DMS79 (cell line): Measurements from ENCODE around the gene DOCK2.

Experiments
- DNase-seq: peaks from one replicate; lab custom pipeline; 2025; lab: John Stamatoyannopoulos, UW

DOCK2 gene

GRCh38 chr5:169864483-169864882 is 227.4 kb downstream of the DOCK2 start:
- DNase-seq = no peak

- DNase-seq = no peak
Measured at GRCh38 chr5:169867347-169867746, 230.3 kb downstream of the DOCK2 start.

DNA sequence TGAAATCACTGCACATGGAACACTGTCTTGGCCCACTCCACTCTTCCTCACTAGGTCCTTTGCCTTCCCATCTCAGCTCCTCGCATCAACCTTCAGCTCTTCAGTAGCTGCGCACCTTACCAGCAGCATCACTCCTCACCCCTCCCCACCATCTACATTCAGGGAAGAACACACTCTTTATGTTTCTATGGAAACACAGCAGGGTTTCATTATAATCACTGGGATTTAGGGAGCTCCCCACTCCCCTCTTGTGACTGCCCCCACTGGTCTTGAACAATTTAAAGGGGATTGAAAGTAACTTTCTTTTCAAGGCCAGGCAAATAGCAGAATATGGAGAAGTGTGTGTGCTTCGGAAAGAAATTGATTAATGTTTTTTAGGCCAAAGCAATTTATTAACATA is 232.0 kb downstream of the DOCK2 start:
- DNase-seq = no peak

DNA sequence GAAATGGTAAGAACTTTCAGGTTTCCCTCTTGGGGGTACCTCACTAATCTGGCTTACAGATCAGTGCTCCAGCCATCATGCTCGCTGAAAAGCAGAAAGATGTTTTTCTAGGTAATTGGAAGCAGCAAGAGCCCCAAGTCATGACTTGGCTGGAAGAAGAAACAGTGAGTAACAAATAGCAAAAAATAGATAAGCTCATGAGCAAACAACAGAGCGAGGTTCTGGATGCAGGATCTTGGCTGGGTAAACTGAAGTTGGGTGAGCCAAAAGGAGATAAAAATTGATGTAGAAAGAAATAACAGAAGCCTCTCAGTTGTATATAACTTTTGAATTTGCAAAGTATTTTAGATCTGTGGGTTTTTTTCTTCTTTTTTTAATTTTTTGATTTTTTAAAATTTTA is 233.1 kb downstream of the DOCK2 start:
- DNase-seq = no peak

DNA sequence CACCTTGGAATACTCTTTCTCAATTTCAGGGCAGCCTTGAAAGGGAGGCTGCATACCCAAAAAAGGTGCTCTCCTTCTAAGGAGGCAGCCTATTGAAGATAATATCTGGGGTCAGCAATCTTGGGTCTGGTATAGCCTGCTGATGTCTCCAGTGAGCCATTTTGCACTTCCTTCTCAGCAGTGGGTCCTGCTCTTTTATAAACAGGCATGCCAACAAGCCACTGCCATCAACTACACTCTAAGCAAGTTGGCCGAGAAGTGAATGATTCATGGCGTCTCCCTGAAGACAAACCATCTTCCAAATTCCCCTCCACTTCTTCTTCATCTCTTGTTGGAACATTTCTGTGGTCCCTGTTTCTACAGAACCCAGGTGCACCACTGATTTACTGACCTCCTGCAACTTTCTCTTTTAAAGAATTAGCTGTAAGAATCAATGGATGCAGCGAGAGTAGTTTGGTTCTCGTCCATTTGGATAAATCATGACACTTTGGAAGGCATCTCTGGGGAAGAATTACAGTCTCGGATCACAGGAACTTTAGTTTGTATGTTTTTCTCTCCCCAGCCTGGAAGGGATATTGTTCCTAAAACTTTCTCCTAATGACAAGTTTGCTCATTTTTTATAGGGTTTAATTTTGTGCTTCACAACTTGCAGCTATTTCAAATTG is 234.9 kb downstream of the DOCK2 start:
- DNase-seq = no peak

DNA sequence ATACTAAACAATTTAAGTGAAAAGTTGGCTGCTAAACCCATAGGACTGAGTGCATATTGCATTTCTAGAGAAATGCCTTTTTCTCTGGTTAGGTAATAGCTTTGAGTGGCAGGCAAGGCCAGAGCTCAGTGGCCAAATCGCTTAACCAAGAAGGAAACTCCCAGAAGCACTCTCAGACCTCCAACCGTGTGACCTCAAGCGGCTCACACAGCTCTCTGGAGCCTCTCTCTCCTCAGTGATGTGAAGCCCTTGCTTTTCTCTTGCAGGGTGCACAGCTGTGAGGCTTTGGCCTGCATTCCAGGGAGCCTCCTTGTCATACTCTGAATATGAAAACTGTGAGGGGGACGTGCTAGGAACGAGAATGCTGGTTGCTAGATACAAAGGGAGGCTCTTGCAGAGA is 236.6 kb downstream of the DOCK2 start:
- DNase-seq = no peak

DNA sequence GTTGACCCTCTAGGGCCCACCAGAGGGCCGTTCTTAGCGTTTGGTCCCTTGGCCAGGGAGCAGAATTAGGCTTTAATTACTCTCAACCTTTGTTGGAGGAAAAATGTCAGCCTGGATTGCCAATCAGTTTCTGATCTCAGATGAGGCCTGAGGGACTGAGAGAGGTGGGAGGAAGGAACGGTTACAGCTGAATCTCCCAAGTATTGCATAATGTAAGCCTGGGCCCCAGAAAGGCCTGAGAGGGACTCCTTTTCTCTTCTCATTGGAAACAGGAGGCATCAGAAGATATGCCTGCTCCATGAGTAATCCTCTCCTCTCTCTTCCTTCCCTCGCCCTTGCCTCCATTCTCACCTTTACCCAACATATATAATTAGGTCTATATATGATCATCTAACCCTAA is 237.5 kb downstream of the DOCK2 start:
- no peak for DNase-seq

DNA sequence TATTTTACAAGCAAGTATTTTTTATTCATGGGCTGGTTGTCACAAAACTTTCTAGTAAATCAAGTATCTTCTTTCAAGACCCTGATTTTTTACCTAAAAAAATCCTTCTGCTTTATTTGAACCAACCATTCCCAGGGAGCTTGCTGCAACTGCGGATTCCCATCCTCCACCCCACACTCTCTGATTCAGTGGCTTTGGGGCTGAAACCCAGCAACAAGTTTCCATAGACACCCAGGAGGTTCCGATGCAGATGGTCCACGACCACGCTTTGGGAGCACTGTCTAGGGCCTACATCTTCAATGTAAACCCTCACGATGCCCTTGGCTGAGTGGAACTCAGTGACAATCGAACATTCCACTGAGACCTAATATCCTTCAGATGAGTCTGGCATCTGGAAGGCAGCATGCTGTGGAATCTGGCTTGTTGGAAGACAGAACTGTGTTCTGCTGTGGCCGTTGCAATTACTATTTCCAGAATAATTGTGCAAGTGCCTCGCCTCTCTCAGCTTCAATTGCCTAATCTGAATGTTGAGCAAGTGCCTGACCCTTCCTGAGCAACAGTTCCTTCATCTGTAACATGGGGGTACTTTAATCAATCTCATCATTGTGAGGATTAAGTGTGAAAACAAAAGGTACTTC is 238.1 kb downstream of the DOCK2 start:
- DNase-seq = no peak

DNA sequence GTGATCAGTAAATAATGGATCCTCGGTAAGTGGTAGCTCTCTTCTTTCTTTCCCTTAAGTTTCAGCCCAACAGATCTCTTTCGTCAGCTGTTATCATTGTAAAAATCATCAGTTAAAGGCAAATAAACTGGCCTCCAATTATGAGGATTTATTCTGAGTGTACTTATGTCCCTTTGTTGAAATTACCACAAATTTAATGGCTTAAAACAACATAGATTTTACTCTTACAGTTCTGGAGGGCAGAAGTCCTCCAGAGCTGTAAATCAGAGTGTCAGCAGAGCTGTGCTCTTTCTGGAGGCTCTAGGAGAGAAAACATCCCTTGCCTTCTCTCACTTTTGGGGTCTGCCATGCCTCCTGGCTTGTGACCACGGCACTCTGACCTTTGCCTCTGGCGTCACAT is 238.7 kb downstream of the DOCK2 start:
- DNase-seq = no peak

DNA sequence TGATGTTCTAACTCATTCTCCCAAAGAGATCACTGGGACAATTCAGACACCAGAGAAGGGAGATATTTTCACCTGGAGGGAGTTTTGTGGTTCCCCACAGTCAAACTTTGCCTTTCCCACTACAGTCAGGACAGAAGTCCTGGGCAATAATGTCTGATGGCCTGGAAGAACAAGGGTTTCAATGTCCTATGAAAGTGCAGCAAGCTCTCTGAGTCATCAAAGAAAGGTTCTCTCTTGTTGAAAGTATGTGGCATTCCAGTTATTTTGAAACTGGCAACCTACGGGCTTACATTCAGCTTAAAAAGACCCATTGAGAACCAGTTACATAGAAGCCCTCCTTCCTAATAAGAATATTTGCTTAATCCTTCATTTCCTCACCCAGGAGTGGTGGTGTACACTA is 239.3 kb downstream of the DOCK2 start:
- DNase-seq = no peak

DNA sequence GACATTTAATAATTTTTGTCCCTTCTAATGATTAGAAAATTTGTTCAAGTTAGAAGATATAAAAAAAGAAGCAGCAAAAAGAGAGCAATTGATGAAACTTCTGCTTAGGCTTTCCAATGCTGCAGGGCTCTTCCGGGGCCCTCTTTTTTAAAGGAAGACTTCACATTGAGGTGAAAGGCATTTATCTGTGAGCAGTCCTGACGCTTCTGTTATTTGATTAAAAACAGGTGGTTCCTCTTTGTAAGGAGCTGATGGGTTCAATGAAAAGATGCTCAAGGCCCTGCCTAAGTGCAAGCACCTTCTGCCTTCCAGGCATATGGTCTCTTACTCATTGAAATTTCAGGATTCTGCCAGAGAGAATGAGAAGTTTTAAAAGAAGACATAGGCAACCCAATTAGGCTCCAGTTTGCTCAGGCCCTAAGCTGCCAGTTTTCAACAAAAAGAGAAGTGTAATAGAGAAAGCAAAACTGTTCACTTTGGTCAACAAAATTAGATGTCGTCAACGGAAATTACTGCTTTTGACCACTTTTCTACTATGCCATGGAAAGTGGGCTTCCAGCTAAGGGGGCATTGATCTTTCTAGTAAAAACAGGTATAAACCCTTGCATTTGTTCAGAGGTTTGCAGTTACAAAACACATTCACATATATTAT is 243.1 kb downstream of the DOCK2 start:
- no peak for DNase-seq

- DNase-seq = no peak
Measured at GRCh38 chr5:169880785-169881184, 243.7 kb downstream of the DOCK2 start.

- no peak for DNase-seq
Measured at GRCh38 chr5:169881702-169882303, 244.7 kb downstream of the DOCK2 start.

- no peak for DNase-seq
Measured at GRCh38 chr5:169886033-169886432, 249.0 kb downstream of the DOCK2 start.

DNA sequence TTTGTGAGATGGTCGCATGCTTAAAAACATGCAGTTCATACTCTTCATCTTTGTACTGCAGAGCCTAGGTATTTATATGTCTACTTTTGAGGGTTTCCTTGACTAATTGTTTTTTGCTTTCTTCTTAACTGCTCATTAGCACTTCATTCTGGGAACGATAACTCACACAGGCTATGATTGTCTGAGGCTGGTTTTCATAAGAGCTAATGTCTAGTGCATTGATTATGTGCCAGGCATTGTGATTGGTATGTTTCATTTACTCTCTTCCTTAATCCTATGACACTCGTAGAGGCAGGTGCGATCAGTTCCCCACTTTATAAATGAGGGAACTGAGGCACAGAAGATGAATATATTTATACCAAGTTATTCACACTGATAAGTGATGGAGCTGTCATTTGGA is 249.6 kb downstream of the DOCK2 start:
- no peak for DNase-seq

- no peak for DNase-seq
Measured at GRCh38 chr5:169889572-169889971, 252.5 kb downstream of the DOCK2 start.

DNA sequence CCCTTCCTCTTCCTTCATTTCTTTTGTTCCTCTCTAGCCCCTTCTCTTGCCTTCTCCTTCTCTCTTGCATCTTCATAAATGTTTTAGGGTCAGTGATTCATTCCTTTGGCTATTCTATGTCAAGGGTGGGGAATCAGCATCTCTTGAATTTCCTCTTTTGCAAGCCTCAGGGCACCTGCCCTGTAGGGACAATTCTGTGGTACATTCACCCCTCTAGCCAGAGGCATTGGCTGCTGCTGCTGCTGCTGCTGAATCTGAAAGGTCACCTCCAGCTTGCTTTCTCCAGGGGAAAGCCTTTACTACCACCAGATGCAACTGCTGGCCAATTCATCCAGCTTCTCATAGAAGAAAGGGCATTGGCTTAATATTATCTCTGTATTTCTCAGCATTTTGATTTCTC is 255.9 kb downstream of the DOCK2 start:
- DNase-seq = no peak

- DNase-seq = no peak
Measured at GRCh38 chr5:169893571-169893970, 256.5 kb downstream of the DOCK2 start.

GRCh38 chr5:169895926-169896325 is 258.9 kb downstream of the DOCK2 start:
- DNase-seq = no peak

GRCh38 chr5:169897481-169897880 is 260.4 kb downstream of the DOCK2 start:
- DNase-seq = no peak

GRCh38 chr5:169901896-169902295 is 264.8 kb downstream of the DOCK2 start:
- no peak for DNase-seq

- no peak for DNase-seq
Measured at GRCh38 chr5:169904059-169904458, 267.0 kb downstream of the DOCK2 start.

DNA sequence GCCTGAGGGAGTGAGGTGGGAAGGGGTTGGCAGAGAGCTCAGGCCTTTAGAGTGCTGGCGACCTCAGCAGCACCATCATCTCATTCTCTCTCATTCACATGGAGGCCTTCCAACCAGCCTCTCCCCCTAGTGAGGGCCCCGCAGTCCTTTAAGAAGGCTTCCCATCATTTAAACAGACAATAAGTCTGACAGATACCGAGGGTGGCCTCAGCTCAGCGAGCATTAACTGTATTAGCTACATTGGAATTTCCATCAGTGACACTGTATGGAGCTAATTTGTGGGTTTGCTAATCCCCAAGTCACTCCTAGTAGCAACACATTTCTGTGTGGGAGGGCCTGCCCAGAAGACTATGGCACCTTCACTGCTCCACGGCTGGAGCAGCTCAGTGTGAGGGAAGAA is 267.4 kb downstream of the DOCK2 start:
- DNase-seq = no peak
